ENCODE measurements around the gene CILP2.

CILP2 gene

DNA sequence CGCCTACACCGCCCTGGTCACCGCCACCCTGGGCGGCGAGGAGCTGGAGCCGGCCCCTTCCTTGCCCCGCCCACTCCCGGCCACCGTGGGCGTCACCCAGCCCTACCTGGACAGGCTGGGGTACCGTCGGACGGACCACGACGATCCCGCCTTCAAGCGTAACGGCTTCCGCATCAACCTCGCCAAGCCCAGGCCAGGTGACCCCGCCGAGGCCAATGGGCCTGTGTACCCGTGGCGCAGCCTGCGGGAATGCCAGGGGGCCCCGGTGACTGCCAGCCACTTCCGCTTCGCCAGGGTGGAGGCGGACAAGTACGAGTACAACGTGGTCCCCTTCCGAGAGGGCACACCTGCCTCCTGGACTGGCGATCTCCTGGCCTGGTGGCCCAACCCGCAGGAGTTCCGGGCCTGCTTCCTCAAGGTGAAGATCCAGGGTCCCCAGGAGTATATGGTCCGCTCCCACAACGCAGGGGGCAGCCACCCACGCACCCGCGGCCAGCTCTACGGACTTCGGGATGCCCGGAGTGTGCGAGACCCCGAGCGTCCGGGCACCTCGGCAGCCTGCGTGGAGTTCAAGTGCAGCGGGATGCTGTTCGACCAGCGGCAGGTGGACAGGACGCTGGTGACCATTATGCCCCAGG is 7.0 kb downstream of the CILP2 start:
- no peak for DNase-seq

DNA sequence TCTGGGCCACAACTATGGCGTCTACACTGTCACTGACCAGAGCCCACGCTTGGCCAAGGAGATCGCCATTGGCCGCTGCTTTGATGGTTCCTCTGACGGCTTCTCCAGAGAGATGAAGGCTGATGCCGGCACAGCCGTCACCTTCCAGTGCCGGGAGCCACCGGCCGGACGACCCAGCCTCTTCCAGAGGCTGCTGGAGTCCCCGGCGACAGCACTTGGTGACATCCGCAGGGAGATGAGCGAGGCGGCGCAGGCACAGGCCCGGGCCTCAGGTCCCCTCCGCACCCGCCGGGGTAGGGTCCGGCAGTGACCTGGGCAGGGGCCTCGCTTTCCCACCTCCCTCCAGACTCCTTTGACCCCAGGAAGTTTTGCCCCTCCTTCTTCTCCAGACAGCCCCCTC is 7.6 kb downstream of the CILP2 start:
- DNase-seq: no peak

DNA sequence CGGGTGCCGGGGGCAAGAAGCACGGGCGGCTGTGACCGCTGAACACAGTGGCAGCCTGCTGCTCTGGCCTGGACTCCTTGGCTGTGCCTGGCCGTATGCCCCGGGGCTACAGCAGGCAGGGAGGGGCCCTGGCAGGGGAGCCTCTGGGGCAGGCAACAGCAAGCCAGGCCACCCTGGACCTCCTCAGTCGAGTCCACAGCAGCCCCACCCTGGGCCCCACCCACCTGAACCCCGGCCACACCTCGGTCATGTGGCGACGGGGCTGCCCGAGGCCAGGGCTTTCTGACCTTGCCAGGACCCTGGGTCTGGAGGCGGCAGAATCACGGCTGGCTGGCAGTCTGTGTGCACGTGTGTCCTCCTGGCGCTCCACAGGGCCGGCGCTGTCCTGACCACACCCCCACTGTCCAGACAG is 8.7 kb downstream of the CILP2 start:
- no peak for DNase-seq

DNA sequence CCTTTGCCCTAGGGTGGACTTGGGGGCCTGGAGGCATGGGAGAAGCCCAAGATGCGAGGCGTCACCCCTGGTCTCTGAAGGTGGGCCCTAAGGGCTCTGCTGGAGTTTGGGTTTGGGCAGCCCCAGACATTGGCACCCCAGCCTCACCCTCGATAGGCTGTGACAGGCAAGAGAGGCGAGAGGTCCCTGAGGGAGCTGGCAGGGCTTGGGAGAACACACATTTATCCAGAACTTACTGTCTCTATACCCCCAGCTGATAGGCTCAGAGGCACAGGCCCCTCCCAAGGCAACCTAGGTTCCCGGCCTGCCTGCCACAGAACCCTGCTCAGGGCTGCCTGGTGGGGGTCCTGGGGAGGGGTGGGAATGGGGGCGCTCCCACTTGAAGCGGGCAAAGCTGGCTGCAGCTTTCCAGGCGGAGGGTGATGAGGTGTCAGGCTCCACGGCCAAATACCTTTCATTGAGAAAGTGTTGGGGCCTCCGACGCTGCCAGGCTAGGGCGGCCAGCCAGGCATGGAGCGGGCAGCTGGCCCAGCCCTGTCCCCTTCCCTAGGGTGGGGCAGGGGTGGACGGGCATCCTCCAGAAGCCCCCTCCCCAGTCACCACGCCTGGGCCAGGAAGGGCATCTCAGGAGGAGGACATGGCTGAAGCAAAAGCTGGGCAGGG is 9.7 kb downstream of the CILP2 start:
- DNase-seq: no peak

DNA sequence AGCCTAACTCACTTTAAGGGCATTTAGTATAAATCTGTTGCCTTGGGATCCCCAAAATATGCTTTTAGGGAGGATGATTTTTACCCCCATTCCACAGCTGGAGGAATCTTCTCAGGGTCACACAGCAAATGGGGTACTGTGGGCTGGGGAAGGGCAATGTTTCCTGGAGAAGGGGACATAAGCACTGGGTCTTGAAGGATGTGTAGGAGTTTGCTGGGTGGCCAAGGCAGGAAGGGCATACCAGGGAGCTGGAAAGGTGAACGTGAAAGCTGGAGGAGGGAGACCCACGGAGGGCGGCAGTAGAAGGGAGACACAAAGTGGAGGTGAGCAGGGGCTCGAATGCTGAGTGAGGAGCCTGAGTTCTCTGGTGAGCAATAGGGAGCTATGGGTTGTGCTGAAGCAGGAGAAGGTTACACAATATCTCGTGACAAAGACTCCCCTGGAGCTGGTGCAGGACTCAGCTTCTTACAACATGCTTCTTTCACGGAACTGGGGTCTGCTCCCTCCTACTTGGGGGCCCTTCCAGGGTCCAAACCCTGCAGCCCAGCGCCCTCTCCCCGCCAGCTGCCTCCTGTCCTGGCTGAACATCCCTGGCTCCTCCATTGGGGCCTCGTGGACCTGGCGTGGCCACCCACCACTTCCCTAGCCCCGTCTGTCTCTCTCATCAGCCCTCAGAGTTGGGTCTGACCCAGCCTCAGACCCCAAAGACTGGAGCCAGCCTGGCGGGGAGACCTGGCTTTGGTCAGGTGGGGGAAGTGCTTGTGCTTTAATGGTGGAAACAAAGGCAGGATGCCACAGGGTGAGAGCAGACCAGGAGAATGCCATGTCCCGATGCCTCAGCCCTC is 11.1 kb downstream of the CILP2 start:
- no peak for DNase-seq

DNA sequence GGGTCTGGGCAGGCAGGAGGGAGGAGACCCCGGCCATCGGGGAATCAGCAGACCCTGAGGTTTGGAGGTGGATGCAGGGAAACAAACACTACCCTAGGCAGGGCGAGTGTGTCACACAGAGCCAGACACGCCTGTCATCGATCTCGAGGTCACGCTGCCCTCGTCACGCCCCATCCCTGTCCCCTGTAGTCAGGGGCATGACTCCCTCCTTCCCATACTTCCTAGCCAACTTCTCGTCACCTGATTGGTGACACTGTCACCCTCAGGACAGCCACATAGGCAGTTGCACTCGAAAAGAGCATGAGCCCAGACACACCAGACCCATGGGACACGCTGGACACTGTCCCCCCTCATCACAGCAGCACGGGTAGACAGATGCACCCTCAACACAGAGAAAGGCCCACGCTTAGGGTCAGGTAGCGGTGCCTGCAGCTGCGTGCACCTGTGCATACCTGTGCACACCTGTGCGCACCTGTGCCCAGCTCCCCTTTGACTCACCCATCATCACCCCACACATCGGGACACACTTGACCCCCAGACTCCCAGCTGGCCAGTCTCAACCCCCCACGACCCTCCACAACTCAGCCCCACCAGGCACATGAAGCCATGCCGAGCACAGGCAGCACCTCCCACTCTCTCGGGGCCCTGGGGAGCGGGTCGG is 11.9 kb downstream of the CILP2 start:
- no peak for DNase-seq

DNA sequence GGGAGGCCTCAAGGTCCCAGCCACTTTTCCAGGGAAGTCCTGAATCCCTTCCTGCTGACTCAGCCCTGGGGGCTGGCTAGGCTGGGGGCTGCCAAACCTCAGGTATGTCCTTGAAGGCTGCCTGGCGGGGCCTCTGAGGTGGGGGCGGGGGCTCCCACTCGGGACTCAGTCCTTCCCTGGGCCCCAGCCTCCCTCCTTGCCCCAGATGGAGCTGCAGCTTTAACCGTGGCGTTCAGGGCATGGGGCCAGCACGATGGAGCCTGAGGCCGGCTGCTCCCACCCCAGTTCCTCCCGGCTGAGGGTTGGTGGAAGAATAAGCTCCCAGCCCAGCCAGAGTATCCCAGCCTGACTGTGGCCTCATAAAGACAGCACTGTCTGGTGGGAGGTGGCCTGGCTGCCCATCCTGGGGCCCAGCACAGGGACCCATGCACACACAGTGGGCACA is 12.4 kb downstream of the CILP2 start:
- no peak for DNase-seq

DNA sequence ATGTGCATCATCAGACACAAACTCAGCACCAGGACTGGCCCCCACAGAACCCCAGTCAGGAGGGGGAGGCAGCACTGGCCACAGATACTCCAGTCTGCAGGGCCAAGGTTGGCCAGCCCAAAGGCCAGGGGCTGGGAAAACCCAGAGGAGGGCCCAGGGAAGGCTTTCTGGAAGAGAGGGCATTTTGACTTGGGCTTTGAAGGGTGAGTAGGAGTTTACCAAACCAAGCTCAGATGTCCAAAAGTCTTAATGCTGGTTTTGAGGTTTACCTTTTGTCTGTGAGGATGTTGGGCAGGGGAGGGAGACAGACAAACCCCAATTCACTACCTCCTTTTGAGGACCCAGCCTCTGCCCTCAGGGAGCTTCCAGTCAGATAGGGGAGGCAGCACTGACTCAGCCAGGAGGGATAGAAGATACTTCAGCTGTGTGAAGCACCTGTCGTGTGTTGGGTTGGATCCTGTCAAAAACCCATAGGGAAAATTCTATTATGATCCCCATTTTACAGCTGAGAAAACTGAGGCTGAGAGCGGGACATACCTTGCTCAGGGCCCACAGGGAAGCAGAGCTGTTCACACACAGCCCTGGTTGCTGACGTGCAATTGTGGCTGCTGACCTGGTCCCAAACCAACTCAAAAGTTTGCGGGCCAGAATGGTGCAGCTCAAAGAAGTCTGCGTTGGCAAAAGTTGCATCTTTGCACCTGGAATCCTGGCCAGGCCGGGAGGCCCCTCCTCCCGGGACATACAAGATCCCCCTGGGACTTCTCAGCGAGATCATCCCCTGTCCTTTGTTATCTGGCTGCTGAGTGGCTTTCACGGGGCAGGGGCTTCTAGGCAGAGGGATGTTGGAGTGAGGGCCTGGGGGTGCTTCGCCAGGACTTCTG is 13.1 kb downstream of the CILP2 start:
- DNase-seq: no peak

DNA sequence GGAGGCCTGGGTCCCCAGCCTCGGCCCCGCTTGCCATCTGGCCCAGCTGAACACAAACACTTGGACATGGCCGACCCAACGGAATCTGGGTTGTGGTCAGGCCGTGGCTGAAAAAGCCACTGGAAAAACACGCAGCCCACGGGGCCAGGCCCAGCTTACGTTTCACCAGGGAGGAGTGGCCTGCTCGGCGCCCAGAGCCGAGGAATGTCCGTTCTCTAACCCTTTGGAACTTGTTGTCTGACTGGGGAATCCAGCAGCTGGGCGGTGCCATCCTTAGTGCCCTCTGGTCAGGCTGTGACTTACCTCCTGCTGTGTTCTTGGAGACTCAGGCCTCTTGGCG is 13.8 kb downstream of the CILP2 start:
- DNase-seq: no peak

DNA sequence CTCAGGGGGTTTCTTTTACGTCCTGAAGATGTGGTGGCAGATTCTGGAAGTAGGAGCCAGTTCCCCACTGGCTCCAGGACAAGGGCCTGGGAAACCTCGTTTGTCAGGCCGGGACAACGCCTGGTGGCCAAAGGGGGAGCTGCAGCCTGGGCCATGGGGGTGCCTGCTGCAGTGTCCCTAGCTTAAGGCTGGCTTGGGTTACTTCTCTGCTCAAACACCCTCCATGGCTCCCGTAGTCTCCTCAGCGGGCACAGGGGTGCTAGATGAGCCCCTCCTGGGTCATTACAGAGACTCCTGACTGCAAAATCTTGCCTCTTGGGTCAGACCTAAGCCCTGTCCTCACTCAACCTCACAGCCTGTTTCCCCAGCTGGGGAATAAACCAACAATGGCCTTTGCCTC is 14.7 kb downstream of the CILP2 start:
- DNase-seq: no peak

DNA sequence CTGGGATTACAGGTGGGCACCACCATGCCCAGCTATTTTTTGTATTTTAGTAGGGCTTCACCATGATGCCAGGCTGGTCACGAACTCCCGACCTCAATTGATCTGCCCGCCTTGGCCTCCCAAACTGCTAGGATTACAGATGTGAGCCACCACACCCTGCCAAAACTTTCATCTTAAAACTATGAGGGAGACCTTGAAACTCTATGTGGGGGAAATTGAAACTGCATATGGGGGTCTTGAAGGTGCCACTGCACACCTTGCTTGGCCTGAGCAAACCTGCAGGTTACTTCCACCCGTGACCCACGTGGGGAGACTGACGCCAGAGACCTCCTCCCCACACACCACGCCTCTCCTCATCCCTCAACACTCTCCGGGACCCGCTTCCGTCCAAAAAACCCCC is 15.6 kb downstream of the CILP2 start:
- no peak for DNase-seq

DNA sequence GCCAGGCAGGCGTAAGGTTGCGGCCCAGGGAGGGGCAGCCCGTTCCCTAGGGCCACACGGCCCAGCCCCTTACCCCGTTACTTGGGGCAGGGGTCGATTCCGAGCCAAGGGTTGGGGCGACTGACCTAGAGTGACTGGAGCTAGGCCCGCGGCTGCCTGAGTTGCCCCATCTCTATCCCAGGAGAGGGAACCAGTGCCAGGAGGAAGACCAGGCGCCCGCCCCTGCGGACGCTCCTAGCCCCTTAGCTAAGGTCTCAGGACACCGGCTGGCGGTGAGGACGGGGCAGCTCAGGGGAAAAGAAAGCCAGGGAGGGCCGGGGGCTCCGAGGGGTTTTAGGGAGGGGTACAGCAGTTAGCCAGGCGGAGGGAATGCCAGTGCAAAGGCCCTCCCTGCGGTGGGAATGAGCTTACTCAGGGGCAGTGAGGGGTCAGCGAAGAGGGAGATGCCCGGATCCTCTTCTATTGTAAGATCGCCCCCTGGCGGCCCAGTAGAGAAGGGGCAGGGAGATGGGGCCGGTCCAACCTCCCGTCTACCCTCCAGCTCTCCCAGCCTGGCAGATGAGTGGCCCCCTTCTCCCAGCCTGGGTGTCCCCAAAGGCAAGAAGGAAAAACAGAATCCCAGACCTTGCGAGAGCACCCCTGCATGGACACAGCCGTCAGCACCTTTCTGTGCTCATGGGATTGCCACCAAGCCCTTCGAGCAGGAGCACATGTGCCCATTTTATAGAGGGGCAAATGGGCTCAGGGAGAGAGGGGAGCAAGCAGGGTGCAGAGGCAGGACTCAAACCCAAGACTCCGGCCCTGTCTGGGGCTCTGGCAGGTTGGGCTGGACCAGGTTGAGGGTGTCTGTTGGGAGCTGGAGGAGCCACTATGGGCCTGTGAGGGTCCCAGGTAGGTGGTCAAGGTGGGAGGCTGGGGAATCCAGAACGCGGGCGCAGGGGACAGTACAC is 16.3 kb downstream of the CILP2 start:
- DNase-seq: peak; percentile 24

DNA sequence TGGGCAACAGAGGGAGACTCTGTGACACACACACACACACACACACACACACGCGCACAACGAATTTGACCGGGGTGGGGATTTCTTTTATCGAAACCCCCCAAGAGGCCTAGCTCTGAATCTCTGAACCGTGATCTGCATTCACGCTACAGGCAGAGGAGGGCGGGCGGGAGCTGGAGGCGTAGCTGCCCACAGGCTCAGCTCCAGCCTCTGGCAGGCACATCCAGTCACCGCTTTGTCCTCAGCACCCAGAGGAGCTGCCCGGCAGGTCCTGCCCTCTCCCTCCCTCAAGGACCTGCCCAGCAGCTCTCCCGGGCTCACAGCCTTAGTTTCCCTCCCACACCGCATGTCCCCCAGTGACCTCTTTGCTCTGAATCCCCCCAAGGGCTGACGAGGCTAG is 20.0 kb downstream of the CILP2 start:
- DNase-seq: no peak

DNA sequence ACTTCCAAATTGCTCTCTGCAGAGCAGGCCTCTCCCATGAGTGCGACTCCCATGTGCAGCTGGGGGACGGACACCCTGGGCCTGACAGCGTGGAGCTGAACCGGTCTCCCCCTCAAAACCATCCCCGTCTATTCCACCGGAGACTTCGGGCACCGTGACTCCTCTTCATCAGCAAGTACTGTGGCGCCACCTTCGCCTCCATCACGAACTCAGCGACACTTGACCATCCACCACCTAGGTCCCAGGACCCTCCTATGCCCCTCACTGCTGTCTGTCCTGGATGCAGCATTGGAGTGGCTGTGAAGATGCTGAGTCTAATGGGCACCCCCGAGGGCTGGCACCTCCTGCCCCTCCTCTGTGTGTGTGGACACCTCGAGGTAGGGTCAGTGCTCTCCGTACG is 20.6 kb downstream of the CILP2 start:
- DNase-seq: no peak

DNA sequence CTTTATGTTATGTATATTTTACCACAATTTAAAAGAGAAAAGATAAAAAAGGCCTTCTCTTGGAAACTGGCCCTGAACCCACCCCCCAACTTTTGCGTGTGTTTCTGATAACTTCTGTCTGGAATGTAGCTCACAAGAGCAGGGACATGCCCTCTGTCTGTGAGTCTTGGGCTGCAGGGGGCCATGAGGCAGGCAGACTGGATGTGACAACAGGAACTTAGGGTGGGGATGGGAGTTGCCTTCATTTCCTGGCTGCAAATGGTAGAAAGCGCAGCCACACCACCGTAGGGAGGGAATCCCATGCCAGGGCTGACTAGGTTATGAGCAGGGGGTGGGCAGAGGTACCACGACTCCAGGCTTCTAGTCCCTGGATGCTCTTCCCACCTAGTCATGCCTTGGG is 21.9 kb downstream of the CILP2 start:
- no peak for DNase-seq

DNA sequence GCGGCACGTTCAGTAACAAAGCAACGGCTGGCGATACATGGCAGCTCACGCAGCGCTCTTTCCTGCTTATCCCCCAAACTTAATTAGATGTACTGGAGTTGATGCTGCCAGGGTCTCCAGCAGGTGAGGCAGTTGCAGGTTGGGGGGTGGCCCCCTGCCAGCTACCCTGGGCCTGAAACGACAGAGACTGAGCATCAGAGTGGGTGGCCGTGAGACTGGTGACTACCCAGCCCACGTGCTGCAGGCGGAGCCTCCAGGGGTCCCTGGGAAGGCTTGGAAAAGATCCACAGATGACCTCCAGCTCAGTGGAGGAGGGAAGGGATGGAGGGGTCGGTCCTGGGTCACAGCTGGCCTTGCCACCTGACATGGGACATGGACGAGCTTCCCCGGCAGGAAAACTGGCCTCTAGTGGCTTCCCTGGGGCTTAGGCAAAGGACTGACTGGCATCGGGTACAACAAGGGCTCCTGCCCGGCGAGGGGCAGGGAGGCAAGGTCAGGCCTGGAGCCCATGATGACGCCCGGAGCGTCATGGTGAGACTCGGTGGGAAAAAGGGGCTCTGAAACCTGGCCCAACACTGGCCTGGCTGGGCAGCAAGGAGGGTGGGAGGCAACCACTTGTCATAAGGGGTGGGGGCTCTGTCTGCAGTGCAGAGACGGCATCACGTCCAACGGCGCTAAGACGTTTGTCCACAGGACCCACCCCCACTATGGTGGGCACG is 24.0 kb downstream of the CILP2 start:
- no peak for DNase-seq

DNA sequence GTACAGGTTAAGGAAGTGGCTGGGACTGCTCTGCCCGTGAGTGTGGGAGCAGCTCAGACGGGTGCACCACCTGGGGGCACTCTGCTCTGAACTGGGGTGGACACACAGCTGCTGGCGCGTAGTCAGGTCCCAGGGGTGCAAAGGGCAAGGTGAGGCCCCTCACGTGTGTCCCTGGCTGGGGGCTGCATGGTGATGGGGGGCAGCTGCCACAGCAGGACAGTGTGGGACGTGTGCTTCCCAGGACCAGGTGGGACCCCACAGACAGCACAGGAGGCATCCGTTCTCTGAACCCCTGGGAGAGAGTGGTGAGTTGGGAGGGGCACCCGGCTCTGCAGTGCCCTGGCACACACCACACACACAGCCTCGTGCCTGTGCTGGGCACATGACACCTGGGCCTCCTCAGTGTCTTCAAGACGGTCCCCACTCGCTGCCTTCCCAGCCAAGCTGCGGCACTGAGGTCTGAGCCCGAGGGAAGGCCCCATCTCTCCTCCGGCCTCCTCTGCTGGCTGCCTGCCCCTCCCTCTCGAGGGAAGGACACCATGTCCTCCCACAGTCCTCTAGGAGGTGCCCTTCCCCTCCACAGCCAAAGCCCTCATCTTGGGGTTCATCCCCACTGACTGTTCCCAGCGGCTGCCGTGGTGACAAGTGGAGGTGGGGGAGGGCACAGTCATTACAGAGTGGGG is 24.7 kb downstream of the CILP2 start:
- no peak for DNase-seq

DNA sequence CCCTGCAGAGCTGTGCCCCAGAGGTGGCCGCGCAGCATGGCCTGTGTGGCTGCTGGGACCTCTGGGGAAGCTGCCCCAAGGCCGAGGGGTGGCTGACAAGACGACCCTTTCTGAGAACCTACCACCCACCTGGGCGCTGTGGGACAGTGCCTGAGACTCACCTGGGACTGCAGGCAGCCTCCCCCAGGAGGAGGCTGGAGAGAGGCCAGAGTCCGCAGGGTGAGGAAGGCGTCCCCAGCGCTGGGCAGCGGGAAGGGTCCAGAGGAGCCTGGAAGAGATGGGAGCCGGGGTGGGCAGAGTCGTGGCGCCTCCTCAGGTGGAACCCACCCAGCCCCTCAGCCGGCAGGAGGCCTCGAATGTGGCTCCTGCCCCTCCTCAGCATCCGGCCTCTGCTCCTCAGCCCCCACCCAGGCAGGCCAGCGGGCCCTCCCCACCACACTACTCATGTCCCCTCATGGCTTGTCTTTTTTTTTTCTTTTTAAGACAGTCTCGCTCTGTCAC is 25.3 kb downstream of the CILP2 start:
- no peak for DNase-seq

DNA sequence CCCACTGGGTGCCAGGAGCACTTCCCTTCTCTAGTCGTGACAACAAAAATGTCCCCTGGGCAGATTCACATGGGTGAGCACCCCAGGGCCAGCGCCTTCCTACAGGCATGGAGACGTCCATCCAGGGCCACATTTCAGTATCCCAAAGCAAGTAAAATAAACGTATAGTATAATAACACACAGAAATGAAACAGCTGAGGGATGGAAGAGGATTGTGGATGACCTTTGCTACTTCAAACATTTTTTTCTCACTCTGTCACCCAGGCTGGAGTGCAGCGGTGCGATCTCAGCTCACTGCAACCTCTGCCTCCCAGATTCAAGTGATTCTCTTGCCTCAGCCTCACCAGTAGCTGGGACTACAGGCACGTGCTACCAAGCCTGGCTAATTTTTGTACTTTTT is 28.2 kb downstream of the CILP2 start:
- no peak for DNase-seq

DNA sequence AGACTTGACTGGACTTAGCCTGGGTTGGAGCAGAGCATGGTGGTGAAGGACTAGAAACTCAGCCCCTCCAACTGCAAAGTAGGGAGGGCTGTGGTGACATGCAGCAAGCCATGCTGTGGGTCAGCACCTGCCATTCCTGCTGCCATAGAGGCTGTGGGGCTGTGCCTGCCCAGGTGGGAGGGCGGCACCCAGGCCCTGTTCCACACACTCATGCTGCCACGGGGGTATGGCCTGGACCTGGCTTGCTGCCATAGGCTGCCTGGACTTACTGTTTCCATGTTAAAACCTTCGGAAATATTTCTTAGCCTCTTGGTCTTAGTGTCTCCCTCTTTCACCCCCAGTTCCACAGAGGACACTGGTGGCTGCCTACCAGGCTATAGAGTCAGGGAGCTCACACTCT is 29.3 kb downstream of the CILP2 start:
- no peak for DNase-seq
